ENCODE results near the gene MYRF. TPM values are rescaled to one million over a fixed set of nuclear protein-coding genes. Genes with fewer than 3 reads are reported as not detected.

Gene MYRF
- total and polyA plus RNA-seq, 9 of the 15 experiments (the other 6 are each of a cell fraction or from before 2014, with no cell fraction given), result 2.3 to 25.8 (median 7.1) TPM

DNA sequence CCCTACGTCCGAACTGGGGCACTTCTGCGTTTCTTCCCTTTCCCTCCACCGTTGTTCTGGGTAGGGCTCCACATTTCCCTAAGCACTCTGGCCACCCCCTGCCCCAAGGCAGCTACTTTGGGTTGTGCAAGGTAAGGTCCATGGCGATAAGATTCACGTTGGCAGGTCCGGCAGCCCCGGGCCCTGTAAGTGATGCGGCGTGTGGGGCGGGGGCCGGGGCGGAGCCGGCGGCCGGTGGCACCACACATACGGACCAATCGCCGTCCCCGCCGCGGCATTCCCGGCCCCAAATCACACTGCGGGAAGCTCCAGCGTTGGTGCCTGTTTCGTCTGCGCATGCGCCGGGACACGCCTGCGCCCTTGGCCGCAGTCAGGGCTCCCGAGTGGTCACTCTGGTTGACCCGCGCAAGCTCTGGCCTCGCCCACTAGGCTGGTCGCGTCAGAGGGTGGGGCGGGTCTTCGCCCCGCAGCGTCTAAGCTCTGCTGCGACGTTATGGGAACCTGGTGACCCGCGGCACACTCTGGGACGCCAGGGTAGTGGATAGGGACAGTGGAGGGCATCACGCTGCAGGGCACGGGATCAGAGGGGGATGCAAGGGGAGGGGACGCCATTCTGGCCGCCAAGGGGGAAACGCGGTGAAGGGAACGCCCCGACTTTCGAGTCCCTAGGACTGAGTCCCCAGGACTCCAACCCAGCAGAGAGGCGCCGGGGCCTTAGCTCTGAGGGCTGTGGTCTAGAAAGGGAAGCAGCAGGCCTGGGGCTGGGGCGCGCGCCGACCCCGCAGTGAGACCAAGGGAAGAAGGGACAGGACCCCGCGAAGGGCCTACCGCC lies 62.7 kb downstream of the MYRF start (continued):
- 0 out of 2 replicates have a peak, but pooled peaks have one; percentile 32 for TF ChIP-seq ZNF24 (IDR thresholded peaks at IDR 0.05)
- peak; percentile 87 for TF ChIP-seq RBFOX2 (IDR thresholded peaks at IDR 0.05; ENCODE audit: low read depth, low read length)
- TF ChIP-seq, protein P1, sequence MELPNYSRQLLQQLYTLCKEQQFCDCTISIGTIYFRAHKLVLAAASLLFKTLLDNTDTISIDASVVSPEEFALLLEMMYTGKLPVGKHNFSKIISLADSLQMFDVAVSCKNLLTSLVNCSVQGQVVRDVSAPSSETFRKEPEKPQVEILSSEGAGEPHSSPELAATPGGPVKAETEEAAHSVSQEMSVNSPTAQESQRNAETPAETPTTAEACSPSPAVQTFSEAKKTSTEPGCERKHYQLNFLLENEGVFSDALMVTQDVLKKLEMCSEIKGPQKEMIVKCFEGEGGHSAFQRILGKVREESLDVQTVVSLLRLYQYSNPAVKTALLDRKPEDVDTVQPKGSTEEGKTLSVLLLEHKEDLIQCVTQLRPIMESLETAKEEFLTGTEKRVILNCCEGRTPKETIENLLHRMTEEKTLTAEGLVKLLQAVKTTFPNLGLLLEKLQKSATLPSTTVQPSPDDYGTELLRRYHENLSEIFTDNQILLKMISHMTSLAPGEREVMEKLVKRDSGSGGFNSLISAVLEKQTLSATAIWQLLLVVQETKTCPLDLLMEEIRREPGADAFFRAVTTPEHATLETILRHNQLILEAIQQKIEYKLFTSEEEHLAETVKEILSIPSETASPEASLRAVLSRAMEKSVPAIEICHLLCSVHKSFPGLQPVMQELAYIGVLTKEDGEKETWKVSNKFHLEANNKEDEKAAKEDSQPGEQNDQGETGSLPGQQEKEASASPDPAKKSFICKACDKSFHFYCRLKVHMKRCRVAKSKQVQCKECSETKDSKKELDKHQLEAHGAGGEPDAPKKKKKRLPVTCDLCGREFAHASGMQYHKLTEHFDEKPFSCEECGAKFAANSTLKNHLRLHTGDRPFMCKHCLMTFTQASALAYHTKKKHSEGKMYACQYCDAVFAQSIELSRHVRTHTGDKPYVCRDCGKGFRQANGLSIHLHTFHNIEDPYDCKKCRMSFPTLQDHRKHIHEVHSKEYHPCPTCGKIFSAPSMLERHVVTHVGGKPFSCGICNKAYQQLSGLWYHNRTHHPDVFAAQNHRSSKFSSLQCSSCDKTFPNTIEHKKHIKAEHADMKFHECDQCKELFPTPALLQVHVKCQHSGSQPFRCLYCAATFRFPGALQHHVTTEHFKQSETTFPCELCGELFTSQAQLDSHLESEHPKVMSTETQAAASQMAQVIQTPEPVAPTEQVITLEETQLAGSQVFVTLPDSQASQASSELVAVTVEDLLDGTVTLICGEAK (IDR thresholded peaks at IDR 0.05), result peak; percentile 27; the same call in 1 of the 2 replicates
- TF ChIP-seq, protein P1 (CRISPR knock-in tag; IDR thresholded peaks at IDR 0.05), result no peak
- TF ChIP-seq ZNF444 (CRISPR knock-in tag; IDR thresholded peaks at IDR 0.05), result peak; percentile 38; the same call in 1 of the 2 replicates
- TF ChIP-seq ZNF217 (CRISPR knock-in tag; IDR thresholded peaks at IDR 0.05), result no peak
- TF ChIP-seq CBFA2T3 (IDR thresholded peaks at IDR 0.05), result no peak
- peak in 2 of 3 experiments; percentile 78 to 81 for TF ChIP-seq YY1 (IDR thresholded peaks at IDR 0.05; ENCODE audit: borderline replicate concordance in 1 of 3, control insufficient read depth in 1 of 3, extremely low read depth in 1 of 3, insufficient read depth in 3 of 3, insufficient read length in 1 of 3, insufficient replicate concordance in 2 of 3, low read depth in 1 of 3, low read length in 2 of 3)
- TF ChIP-seq GABPB1 (CRISPR knock-in tag; IDR thresholded peaks at IDR 0.05), result peak; percentile 73
- 0 out of 2 replicates have a peak, but pooled peaks have one; percentile 37 for TF ChIP-seq ZNF75A (CRISPR knock-in tag; IDR thresholded peaks at IDR 0.05)
- TF ChIP-seq ZNF584 (CRISPR knock-in tag; IDR thresholded peaks at IDR 0.05; ENCODE audit: low read depth), result no peak
- TF ChIP-seq FOXK1 (CRISPR knock-in tag; IDR thresholded peaks at IDR 0.05; ENCODE audit: borderline replicate concordance), result peak; percentile 55
- TF ChIP-seq BRD9 (IDR thresholded peaks at IDR 0.05; ENCODE audit: low read depth, partially characterized antibody), result peak; percentile 64
- TF ChIP-seq, protein P2, sequence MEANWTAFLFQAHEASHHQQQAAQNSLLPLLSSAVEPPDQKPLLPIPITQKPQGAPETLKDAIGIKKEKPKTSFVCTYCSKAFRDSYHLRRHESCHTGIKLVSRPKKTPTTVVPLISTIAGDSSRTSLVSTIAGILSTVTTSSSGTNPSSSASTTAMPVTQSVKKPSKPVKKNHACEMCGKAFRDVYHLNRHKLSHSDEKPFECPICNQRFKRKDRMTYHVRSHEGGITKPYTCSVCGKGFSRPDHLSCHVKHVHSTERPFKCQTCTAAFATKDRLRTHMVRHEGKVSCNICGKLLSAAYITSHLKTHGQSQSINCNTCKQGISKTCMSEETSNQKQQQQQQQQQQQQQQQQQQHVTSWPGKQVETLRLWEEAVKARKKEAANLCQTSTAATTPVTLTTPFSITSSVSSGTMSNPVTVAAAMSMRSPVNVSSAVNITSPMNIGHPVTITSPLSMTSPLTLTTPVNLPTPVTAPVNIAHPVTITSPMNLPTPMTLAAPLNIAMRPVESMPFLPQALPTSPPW (CRISPR knock-in tag; IDR thresholded peaks at IDR 0.05), result peak; percentile 73
- TF ChIP-seq, protein P3, sequence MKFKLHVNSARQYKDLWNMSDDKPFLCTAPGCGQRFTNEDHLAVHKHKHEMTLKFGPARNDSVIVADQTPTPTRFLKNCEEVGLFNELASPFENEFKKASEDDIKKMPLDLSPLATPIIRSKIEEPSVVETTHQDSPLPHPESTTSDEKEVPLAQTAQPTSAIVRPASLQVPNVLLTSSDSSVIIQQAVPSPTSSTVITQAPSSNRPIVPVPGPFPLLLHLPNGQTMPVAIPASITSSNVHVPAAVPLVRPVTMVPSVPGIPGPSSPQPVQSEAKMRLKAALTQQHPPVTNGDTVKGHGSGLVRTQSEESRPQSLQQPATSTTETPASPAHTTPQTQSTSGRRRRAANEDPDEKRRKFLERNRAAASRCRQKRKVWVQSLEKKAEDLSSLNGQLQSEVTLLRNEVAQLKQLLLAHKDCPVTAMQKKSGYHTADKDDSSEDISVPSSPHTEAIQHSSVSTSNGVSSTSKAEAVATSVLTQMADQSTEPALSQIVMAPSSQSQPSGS (CRISPR knock-in tag; IDR thresholded peaks at IDR 0.05), result no peak

Data from K562 (cell line).